HG03095 (cell line): ENCODE results near the gene THSD7A.

ENCODE experiments used
- ATAC-seq: cut with Tn5 transposase; IDR thresholded peaks from one replicate; pipeline ENCODE4 v1.9.1; 2021; ENCODE audit warnings: moderate library complexity; ENCODE audit not compliant: unreplicated experiment

The THSD7A gene

GRCh38 chr7:11751315-11751714 is 80.7 kb downstream of the THSD7A start:
- no peak for ATAC-seq

GRCh38 chr7:11750191-11750590 is 81.8 kb downstream of the THSD7A start:
- ATAC-seq = no peak

GRCh38 chr7:11749629-11750028 is 82.4 kb downstream of the THSD7A start:
- no peak for ATAC-seq

- no peak for ATAC-seq
These were observed 83.1 kb downstream of the THSD7A start for GRCh38 chr7:11748884-11749283.

- no peak for ATAC-seq
These were observed 84.1 kb downstream of the THSD7A start for GRCh38 chr7:11747715-11748485.

DNA sequence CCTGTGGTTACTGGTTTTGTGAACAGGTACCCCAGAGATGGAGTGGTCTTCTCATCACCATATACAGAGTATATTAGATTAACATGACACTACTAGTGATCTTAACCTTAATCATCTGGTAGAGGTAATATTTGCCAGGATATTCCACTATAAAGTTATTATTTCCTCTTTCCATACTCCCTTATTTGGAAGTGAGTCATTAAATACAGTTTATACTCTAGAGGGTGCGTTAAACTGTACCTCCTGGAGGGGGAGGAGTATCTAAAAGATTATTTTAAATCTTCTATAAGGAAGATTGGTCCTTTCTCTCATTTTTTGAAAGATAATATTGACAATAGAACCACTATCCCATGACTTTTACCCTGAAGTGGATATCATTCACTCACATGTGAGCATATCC is 85.4 kb downstream of the THSD7A start:
- no peak for ATAC-seq

GRCh38 chr7:11743548-11743947 is 88.5 kb downstream of the THSD7A start:
- ATAC-seq = no peak

DNA sequence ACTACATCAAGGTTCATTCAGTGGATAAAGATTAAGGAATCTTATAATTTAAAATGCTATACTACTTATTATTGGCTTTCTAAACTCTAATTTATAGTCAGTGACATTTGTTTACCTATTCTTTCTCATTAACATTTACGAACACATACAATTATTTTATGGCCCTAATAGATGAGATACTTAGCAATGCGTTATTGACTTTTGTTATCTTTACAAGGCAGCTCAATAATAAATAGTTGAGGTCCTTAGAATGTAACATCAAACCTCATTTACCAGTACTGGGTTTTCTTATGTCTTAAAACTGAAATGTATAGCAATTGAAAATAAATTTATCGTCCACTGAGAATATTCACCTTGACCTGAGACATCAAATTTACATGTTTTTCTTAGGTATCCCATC is 89.0 kb downstream of the THSD7A start:
- no peak for ATAC-seq

GRCh38 chr7:11742496-11742895 is 89.5 kb downstream of the THSD7A start:
- ATAC-seq = no peak

- no peak for ATAC-seq
These were observed 94.3 kb downstream of the THSD7A start for GRCh38 chr7:11737723-11738122.

- no peak for ATAC-seq
These were observed 99.8 kb downstream of the THSD7A start for GRCh38 chr7:11732207-11732606.

GRCh38 chr7:11730725-11731124 is 101.3 kb downstream of the THSD7A start:
- no peak for ATAC-seq

DNA sequence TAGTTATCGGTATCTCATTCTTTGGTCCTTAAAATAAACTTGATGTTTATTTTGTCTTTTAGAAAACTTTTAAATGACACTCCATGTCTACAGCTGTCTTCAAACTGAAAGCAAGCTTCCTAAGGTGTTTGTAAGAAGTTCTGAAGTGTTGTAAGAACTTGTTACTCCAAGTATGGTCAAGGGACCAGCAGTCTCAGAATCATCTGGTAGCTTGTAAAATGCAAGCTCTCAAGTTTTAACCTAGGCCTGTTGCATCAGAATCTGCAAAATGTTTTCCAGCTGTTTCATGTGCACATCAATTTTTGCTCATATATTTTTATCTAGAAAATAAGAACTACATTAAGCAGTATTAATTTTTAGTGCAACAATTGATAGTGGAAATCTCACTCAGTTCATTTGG is 104.1 kb downstream of the THSD7A start:
- ATAC-seq = no peak

DNA sequence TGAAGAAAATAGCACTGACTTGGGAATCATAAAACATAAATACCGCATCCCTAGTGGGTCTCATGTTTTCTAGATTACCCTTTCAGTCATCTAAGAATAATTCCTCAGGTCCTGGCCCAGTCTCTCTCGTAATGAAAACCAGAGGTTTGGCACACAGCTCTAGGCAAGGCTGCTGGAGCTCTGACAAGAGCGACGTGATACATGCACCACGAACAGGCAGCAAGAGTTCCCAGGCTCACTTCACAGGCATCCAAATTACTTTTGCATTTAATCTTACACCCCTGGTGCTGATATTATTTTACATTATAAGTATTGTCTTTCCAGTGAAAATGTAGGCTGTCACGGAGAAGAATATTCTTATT is 105.2 kb downstream of the THSD7A start:
- ATAC-seq = no peak

GRCh38 chr7:11726001-11726793 is 105.8 kb downstream of the THSD7A start:
- ATAC-seq = no peak

- no peak for ATAC-seq
These were observed 115.8 kb downstream of the THSD7A start for GRCh38 chr7:11716185-11716584.

- no peak for ATAC-seq
These were observed 117.3 kb downstream of the THSD7A start for GRCh38 chr7:11714676-11715075.

DNA sequence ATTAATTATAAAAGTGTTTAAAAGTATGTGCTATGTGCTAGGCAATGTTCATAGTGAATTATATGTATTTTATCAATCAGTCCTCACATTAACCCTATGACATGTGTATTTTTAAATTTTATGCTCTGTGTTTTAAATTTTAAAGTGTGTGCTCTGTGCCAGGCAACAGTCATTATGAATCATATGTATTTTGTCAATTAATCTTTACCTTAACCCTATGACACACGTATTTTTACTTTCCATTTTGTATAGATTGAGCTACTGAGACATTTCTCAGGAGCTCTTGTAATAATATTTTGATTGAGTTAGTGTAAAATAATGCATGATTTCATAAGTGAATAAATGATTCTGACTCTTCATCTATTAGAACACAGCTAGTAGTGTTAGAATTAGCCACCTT is 117.8 kb downstream of the THSD7A start:
- no peak for ATAC-seq

DNA sequence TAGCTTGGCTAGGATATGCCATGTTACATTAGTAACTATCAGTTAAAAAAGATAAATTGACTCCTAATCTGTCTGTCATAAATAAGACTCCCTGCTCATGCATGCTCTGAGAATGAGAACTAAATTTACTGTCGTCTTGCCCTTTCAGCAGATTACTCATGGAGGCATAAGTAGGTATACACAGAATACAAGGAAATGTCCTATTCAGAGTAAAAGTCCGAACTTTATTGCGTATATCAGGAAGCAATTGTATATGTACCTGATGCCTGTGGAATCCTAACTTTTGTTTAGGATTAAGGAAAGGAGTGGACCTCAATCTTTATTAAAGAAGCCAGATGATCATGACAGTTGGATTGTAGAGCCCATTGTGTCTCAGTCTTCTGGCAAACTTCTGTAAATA is 118.6 kb downstream of the THSD7A start:
- no peak for ATAC-seq

DNA sequence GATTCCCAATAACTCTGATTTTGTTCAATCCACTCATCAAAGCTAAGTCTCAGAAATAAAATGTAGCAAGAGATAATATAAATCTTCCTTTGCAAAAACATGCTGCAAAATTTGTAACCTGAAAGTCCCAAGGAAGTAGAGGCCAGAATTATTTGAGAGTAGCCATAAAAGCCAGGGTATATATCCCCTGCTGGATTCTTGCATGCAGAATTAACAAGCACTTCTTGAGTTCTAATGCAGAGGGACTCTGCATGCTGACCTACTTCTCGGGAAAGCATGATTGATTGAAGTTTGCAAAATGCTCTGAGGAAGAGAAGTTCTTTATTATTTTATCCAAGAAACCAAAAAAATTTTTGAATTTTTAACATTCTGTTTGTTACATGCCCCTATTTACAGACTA is 121.6 kb downstream of the THSD7A start:
- ATAC-seq = no peak

DNA sequence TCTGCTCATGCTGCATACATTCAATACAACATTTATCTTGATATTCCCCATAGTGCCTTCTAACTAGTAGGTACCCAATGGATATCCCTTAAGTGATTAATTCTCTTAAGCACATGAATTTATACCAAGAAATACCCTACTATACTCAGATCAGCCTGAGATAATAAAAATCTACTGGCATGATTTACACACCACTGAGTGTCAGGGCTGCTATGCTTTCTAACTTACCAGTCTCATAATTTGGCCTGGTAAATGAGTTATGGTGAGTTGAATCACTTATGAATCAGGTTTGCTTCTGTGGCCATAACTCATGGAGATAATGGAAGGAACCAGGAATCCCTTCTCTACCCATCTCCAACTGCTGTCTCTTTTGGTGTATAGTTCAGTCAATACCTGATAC is 122.8 kb downstream of the THSD7A start:
- ATAC-seq = no peak

DNA sequence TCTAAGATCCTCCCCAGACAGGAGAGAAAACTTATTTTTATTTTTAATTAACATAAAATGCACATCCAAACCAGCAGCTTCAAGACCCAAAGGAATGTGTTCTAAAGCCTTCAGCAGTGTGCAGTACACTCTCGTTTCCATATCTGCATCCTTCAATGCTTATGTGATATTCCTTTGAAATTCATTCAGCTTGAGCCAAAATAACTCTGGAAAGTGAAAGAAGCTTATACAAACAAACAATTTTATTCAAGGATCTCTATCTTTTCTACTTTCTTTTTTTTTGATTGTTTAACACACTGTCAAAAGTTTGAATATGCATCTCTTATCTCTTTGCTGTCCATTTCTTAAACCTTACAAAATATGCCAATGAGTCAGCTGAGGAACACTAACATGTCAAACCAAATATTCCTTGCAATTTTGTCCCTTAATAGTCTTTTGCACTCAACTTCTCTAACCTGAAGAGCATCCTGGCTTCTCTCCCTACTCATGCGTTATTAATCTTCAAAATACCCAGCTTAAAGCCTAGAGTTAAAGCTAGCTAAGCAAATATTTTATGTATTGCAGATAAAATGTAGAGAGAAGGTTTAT is 124.3 kb downstream of the THSD7A start:
- ATAC-seq = no peak
